HEK293T (cell line): ENCODE results near the gene TBCC.
"Not testable (repeated sequence)": the region's sequence is repeated elsewhere in the genome, so short reads cannot be mapped to it uniquely, and the experiment has no call there.

Experiments used
- CTCF ChIA-PET: fragments of 350-600 bp; formaldehyde crosslinking; extraction: SDS; loops from one replicate; lab custom pipeline; 2021; ENCODE audit warnings: antibody characterized with exemption, inconsistent platforms; lab: Yijun Ruan, JAX
- POLR2A ChIA-PET: fragments of 350-600 bp; formaldehyde crosslinking; extraction: SDS; loops from one replicate; lab custom pipeline; 2020; ENCODE audit warnings: antibody characterized with exemption, inconsistent platforms; lab: Yijun Ruan, JAX
- DNase-seq: peaks from one replicate; pipeline ENCODE4 v3.0.0; 2012; ENCODE audit warnings: mixed read lengths; ENCODE audit errors: extremely low spot score
- ARNT ChIP-seq: fragments of 450-650 bp; IDR thresholded peaks from 2 replicates; pipeline ENCODE4 v1.6.1; 2017; ENCODE audit warnings: mild to moderate bottlenecking
- BHLHE40 ChIP-seq: fragments of 450-650 bp; IDR thresholded peaks from 2 replicates; pipeline ENCODE4 v1.6.1; 2016; ENCODE audit warnings: mild to moderate bottlenecking, moderate library complexity, borderline replicate concordance
- CTBP1 ChIP-seq: fragments of 450-650 bp; IDR thresholded peaks from 2 replicates; pipeline ENCODE4 v1.6.1; 2016; ENCODE audit warnings: borderline replicate concordance
- ELF4 ChIP-seq: fragments of 450-650 bp; IDR thresholded peaks from 2 replicates; pipeline ENCODE4 v1.6.1; 2017; ENCODE audit warnings: antibody characterized with exemption
- FOXA1 ChIP-seq: fragments of 450-650 bp; IDR thresholded peaks from 2 replicates; pipeline ENCODE4 v1.6.1; 2016; ENCODE audit warnings: mild to moderate bottlenecking
- FOXK2 ChIP-seq: fragments of 450-650 bp; IDR thresholded peaks from 2 replicates; pipeline ENCODE4 v1.6.1; 2016; ENCODE audit warnings: mild to moderate bottlenecking
- FOXM1 ChIP-seq: fragments of 450-650 bp; IDR thresholded peaks from 2 replicates; pipeline ENCODE4 v1.6.1; 2017; ENCODE audit warnings: mild to moderate bottlenecking, borderline replicate concordance
- HDGF ChIP-seq: fragments of 450-650 bp; IDR thresholded peaks from 2 replicates; pipeline ENCODE4 v1.6.1; 2017; ENCODE audit warnings: antibody characterized with exemption, borderline replicate concordance
- L3MBTL2 ChIP-seq: fragments of 450-650 bp; conservative IDR thresholded peaks from 2 replicates; pipeline ENCODE4 v1.6.1; 2016; ENCODE audit warnings: mild to moderate bottlenecking
- LEF1 ChIP-seq: fragments of 450-650 bp; IDR thresholded peaks from 2 replicates; pipeline ENCODE4 v1.6.1; 2017; ENCODE audit warnings: mild to moderate bottlenecking, borderline replicate concordance
- NFRKB ChIP-seq: fragments of 450-650 bp; IDR thresholded peaks from 2 replicates; pipeline ENCODE4 v1.6.1; 2016; ENCODE audit warnings: mild to moderate bottlenecking, moderate library complexity
- SP1 ChIP-seq: fragments of 450-650 bp; IDR thresholded peaks from 2 replicates; pipeline ENCODE4 v1.6.1; 2017
- SUZ12 ChIP-seq: fragments of 450-650 bp; IDR thresholded peaks from 2 replicates; pipeline ENCODE4 v1.6.1; 2016; ENCODE audit warnings: mild to moderate bottlenecking
- TARDBP ChIP-seq: fragments of 450-650 bp; IDR thresholded peaks from 2 replicates; pipeline ENCODE4 v1.6.1; 2016
- ZNF384 ChIP-seq: fragments of 450-650 bp; IDR thresholded peaks from 2 replicates; pipeline ENCODE4 v1.6.1; 2016
- TF ChIP-seq, protein P1 (sequence below): fragments of 450-650 bp; IDR thresholded peaks from 2 replicates; pipeline ENCODE4 v1.6.1; 2016

The TBCC gene

DNA sequence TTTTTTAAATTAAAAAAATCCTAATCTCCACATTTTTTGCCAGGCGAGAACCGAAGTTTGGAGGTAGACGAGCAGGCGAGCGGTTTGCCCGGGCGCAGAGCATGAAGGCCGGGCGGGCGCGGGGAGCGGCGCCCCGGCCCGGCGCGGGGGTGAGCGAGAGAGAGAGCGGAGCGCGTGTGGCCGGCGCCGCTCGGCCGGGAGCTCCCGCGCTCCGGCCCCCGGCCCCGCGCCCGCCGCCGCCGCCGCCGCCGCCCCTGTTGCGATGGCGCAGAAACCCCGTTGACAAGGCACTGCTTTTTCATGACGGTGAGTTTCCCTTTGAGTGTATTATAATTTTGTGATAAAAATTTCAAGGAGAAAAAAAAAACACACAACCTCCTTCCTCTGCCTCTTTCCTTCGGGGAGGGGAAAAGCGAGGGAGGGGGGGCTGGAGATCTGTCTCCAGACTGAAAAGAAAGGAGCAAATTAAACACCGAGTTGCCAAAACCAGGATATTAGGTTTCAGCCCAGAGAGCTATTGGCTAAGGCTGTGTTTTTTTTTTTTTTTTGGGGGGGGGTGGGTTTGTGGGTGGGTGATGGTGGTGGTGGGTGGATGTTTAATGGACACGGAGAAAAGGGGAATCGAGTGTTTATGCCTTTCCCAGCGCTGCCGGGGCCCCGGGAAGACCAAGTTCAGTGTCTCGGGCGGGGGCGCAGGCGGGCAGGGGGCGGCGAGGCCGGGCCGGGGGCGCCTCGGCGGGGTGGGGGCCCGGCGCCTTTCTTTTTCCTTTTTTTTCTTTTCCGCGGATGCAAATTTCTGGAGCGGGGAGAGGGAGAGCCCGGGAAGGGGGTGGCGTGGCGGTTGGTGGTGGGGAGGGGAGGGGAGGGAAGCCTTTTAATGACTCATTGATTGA is 36.1 kb upstream of the TBCC start, which contains the start of gene BICRAL:
Gene BICRAL, plus strand, starts transcription at position 257 of the 893 bp plus-strand sequence. CDS start 39,971 bp downstream, outside the sequence.
- no peak for TF ChIP-seq FOXM1
- TF ChIP-seq ZNF384, result peak; percentile 83
- ChIA-PET POLR2A (interaction anchor here (0.5 to 9.7 kb wide), 24 partner anchors 8 to 390 kb away, joined by 3 to 128 read pairs (median 4); partner anchors contain the start of genes RPL7L1 and TBCC), CTCF (interaction anchor here (0.6 to 1.4 kb wide), 2 partner anchors 12 to 22 kb away, joined by 3 to 9 read pairs; no protein-coding TSS in a partner anchor)
- peak; percentile 60 for DNase-seq

DNA sequence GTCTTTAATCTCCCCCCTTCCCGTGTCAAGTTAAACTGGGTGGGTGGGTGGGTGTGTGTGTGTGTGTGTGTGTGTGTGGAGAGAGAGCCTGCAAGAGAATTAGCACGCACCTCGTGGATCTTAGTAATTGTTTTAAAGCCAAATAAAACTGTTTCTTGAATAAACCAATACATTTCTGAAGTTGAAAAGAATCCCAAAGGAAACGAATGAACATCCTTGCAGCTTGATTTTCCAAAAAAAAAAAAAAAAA is 35.6 kb upstream of the TBCC start:
- TF ChIP-seq FOXK2 (no peak), HDGF (no peak), ELF4 (no peak), CTBP1 (no peak), TARDBP (no peak), FOXA1 (no peak), BHLHE40 (no peak), ARNT (no peak), ZNF384 (no peak), NFRKB (no peak)
- TF ChIP-seq, protein P1, sequence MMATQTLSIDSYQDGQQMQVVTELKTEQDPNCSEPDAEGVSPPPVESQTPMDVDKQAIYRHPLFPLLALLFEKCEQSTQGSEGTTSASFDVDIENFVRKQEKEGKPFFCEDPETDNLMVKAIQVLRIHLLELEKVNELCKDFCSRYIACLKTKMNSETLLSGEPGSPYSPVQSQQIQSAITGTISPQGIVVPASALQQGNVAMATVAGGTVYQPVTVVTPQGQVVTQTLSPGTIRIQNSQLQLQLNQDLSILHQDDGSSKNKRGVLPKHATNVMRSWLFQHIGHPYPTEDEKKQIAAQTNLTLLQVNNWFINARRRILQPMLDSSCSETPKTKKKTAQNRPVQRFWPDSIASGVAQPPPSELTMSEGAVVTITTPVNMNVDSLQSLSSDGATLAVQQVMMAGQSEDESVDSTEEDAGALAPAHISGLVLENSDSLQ, result no peak
- no peak for DNase-seq
- POLR2A ChIA-PET, result interaction anchor here (1.1 to 9.7 kb wide), 6 partner anchors 8 to 61 kb away, joined by 3 to 128 read pairs (median 6); partner anchors contain the start of gene TBCC
- CTCF ChIA-PET, result interaction anchor here (0.6 kb wide), 1 partner anchor 22 kb away, joined by 3 read pairs; no protein-coding TSS in a partner anchor

DNA sequence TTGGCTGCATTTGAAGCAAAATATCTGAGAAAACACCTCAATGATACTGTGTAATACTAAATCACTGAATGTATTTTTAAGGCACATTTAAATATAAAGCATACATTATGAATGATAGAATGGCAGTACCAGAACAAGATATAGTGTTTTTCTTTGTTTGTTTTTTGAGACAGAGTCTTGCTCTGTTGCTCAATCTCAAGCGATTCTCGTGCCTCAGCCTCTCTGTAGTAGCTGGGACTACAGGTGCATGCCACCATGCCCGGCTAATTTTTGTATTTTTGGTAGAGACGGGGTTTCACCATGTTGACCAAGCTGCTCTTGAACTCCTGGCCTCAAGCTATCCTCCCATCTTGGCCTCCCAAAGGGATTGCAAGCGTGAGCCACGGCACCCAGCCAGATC is 33.6 kb upstream of the TBCC start:
- CTCF ChIA-PET, result no interaction called here
- no peak for DNase-seq
- TF ChIP-seq SUZ12, result no peak
- TF ChIP-seq L3MBTL2, result no peak
- TF ChIP-seq SP1, result no peak
- no peak for TF ChIP-seq NFRKB
- TF ChIP-seq ARNT, result no peak
- no peak for TF ChIP-seq ELF4
- no peak for TF ChIP-seq BHLHE40
- no peak for TF ChIP-seq CTBP1
- TF ChIP-seq, protein P1, result no peak
- no peak for TF ChIP-seq FOXM1
- TF ChIP-seq ZNF384, result no peak
- no peak for TF ChIP-seq FOXA1
- TF ChIP-seq LEF1, result no peak
- TF ChIP-seq HDGF, result no peak
- POLR2A ChIA-PET, result interaction anchor here (0.7 to 9.7 kb wide), 4 partner anchors 14 to 191 kb away, joined by 3 to 128 read pairs (median 4); partner anchors contain the start of gene TBCC

DNA sequence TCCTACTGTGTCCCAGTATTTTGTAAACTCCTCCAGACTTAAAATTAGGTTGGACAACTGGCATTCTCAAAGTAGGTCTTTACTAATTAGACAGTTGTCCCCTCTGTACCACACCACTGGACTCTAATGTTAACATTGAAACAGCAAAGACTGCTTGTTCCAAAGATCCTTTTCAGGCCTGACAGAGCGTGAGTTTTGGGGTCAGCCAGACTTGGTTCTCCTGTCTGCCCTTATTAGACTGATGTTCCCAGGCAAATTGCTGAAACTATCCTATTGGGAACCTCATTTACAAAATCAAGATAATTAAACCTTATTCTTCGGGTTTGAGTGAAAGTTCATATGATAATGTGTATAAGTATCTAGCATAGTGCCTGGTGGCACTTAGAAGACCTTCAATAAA is 32.2 kb upstream of the TBCC start:
- POLR2A ChIA-PET, result interaction anchor here (9.7 kb wide), 1 partner anchor 31 kb away, joined by 128 read pairs; the partner anchor contains the start of gene TBCC
- DNase-seq, result no peak
- TF ChIP-seq FOXM1 (no peak), HDGF (no peak), TARDBP (no peak), ELF4 (no peak), NFRKB (no peak), ZNF384 (no peak), FOXK2 (no peak), CTBP1 (no peak), LEF1 (no peak)
- TF ChIP-seq, protein P1, result no peak
- CTCF ChIA-PET, result no interaction called here

DNA sequence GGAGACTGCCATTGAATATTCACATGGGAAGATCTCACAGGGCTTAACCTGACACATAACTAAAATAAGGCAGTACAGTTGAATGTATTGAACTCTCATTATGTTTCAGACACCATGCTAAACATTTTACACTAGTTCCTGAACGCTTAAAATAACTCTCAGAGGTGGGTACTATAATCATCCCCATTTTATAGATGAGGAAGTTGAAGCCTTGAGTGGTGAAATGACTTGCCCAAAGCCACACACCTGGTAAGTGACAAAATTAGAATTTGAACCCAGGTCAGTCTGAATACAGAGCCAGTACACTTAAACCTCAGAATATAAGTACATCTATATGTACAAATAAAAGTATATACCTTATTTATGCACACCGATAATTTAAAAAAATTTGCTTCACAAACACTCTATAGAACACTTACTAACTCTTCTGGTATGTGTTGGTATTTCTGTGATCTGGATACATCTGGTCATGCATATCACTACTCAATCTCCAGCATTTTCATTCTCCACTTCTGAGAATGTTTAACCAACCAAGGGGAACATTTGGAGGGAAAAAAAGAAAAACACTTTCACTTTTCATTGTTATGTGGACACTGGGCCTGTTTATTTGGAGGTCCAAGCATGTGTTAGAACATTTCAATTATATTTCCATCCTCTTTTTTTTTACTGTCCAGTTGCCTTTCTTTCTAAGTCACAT is 31.4 kb upstream of the TBCC start:
- no peak for TF ChIP-seq LEF1
- no peak for TF ChIP-seq ARNT
- TF ChIP-seq FOXA1, result no peak
- no peak for TF ChIP-seq HDGF
- ChIA-PET CTCF (no interaction called here), POLR2A (no interaction called here)
- DNase-seq, result no peak

DNA sequence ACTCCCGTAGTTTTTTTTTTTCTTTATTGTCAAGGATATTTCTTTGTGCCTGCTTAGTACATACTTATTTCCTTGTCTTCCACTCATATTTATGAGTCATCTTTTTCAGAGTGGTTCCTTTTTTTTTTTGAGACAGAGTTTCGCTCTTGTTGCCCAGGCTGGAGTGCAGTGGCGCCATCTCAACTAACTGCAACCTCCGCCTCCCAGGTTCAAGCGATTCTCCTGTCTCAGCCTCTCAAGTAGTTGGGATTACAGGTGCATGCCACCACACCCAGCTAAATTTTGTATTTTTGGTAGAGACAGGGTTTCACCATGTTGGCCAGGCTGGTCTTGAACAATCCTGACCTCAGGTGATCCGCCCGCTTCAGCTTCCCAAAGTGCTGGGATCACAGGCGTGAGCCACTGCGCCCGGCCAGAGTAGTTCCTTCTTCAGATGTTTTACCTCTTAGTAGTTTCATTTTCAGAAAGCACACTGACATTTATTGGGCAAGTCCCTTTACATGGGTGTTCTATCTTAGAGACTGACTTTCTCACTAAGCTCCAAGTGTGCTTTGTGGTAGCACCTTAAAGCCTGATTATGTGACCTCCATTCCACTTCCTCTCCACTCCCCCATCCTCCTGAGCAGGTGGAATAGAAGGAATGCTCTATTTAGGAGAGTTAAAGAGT is 29.1 kb upstream of the TBCC start:
- POLR2A ChIA-PET, CTCF ChIA-PET, DNase-seq: not testable (repeated sequence)
